HG03135 (cell line): Measurements from ENCODE around the gene NPPA.
"Not testable (repeated sequence)": the region's sequence is repeated elsewhere in the genome, so short reads cannot be mapped to it uniquely, and the experiment has no call there.

Experiments
- ATAC-seq: cut with Tn5 transposase; IDR thresholded peaks from one replicate; pipeline ENCODE4 v1.9.1; 2021; ENCODE audit warnings: mild to moderate bottlenecking, moderate library complexity; ENCODE audit not compliant: unreplicated experiment

Gene NPPA

GRCh38 chr1:11847667-11848372, at the start of gene NPPA:
NPPA (minus strand) TSS chr1:11847783; CDS start chr1:11847684, 99 bp downstream.
- ATAC-seq: no peak

DNA sequence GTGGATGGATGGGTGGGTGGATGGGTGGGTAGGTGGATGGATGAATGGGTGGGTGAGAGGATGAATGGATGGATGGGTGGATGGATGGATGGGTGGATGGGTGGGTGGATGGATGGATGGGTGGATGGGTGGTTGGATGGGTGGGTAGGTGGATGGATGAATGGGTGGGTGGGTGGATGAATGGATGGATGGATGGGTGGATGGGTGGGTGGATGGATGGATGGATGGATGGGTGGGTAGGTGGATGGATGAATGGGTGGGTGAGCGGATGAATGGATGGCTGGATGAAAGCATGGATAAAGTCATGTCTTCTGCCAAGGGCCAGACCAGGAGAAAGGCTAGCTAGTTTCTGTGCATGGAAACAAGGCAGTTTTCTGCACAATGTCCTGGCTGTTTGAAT, 46.9 kb upstream of the NPPA start:
- not testable (repeated sequence) for ATAC-seq

- ATAC-seq: no peak
Measured at GRCh38 chr1:11893907-11894251, 46.3 kb upstream of the NPPA start.

GRCh38 chr1:11891433-11892186, 44.0 kb upstream of the NPPA start:
- no peak for ATAC-seq

DNA sequence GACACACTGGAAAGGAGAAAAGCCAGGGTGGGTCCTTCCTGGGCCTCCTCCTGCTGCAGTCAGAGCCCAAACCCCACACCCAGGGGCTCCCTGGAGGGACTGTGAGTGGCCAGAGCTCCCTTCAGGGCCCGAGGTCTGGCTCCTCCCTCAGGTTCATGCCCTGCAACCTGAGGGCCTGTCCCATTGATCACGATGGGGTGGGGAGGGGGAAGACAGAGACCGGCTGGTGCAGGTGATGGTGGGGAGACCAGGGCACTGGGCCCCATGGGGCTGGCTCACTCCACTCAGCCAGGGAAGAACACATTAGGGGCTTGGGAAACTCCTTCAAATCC, 41.3 kb upstream of the NPPA start:
- no peak for ATAC-seq

- no peak for ATAC-seq
Measured at GRCh38 chr1:11888206-11888876, 40.8 kb upstream of the NPPA start.

DNA sequence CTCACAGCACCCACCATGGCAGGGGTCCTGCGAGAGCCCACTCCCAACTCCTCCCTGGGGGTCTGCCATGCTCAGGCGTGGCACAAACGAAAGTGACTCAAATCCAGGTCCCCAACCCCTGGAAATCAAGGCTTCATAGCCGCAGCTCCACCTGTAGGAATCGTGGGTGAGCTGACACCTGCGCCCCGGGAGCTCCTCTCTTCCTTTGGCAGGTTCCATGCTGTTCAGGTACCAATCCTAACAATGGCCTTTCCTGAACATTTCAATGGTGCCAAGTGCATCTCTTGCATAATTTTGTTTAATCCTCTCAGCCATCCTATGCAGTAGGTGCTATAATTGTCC, 40.1 kb upstream of the NPPA start:
- ATAC-seq: no peak

GRCh38 chr1:11886986-11887665, 39.5 kb upstream of the NPPA start:
- no peak for ATAC-seq

DNA sequence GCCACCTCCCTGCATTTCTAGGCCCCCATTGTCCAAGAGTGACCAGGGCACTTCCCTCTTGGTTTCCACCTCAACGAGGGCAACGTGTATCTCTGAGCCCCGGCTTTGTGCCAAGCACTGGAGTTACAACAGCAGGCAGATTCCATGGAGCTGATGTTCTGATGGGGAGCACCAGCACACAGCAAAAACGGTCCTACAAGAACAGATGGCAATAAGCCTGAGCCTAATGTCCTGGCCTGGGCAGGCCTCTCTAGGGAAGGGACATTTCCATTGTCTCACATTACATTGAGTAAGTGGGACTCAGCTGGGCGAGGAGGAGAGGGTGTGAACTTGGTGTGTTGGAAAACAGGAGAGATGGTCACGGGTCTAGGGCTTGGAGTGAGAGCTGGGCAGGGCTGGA, 38.3 kb upstream of the NPPA start:
- no peak for ATAC-seq

- no peak for ATAC-seq
Measured at GRCh38 chr1:11882814-11883538, 35.4 kb upstream of the NPPA start.

GRCh38 chr1:11881749-11882441, 34.3 kb upstream of the NPPA start:
- no peak for ATAC-seq

GRCh38 chr1:11880911-11881748, 33.5 kb upstream of the NPPA start:
- no peak for ATAC-seq

- no peak for ATAC-seq
Measured at GRCh38 chr1:11880181-11880575, 32.6 kb upstream of the NPPA start.

DNA sequence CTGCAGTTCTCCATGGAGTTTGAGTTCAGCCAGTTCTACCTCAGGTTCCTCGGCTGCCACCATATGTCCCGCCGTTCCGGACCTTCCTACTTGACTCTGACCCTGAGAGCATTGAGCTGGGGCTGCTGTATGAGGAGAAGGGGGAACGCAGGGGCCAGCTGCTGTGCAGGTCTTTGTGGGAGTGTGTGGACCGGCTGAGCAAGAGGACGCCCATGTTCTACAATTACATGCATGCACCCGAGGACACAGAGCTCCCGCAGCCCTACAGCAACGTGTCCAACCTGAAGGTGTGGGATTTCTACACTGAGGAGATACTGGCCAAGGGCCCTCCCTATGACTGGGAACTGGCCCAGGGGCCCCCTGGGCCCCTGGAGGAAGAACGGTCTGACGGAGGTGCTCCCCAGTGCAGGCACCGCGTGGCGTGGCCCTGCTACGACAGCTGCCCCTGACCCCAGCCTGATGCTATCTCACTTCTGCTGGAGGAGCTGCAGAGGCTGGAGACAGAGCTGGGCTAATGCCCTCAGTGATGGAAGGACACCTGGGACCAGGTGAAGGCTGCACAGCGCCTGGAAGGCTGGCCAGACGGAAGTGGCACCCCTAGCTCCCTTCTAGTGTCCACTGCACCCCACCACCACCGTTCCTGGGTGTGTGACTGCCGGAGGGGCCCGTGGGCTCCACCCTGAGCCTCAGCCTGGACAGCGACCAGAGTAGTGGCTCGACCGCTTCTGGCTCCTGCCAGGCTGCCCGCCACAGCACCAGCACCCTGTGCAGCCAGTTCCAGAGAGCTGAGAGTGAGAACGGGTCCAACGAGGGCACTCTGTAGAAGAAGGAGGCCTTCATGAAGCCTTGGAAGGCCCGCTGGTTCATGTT, 32.0 kb upstream of the NPPA start:
- no peak for ATAC-seq

DNA sequence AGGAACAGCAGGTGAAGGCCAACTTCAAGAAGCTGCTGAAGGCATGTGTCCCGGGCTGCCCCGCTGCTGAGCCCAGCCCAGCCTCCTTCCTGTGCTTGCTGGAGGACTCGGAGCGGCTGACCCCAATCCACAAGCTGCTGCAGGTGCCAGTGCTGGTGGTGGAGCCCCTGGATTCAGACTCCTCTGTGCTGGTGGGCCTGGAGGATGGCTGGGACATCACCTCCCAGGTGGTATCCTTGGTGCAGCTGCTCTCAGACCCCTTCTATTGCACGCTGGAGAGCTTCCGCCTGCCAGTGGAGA, 31.3 kb upstream of the NPPA start:
- no peak for ATAC-seq

- ATAC-seq: no peak
Measured at GRCh38 chr1:11878081-11878890, 30.7 kb upstream of the NPPA start.

- ATAC-seq: no peak
Measured at GRCh38 chr1:11877074-11877473, 29.5 kb upstream of the NPPA start.

DNA sequence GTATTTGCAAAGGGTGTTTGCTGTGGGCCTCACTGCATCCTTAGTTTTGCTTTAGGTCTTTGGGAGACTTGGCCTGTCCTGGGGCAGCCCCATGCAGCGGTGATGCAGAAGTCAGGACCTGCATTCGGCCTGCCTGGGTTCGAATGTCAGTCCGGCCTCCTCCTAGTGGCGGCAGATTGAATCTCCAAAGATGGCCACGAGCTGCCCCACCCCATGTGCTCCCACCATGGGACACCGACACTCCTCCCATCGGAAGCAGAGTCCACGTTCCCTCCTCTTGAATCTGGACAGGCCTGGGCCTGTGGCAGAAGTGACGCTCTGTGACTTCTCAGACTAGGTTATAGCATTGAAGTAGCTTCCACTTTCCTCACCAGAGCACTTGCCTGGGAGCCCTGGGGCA, 27.5 kb upstream of the NPPA start:
- no peak for ATAC-seq
